Sciatic nerve (tissue), 2 donors: Measurements from ENCODE around the gene UNC5C. TPM values are rescaled to one million over a fixed set of nuclear protein-coding genes. Genes with fewer than 3 reads are reported as not detected.

Source experiments
- ATAC-seq: fragments of 200-7000 bp; cut with Tn5 transposase; one replicate; pipeline ENCODE4 v1.9.1; 2020; ENCODE audit warnings: mild to moderate bottlenecking, moderate library complexity
- DNase-seq: peaks from one replicate; pipeline ENCODE4 v3.0.0-alpha.2; 2020; ENCODE audit warnings: low spot score
- intact Hi-C: fragments of 100-400 bp; cut with DNase I; formaldehyde crosslinking; loops from one replicate; pipeline ENCODE4 v1.14.2; 2022
- total RNA-seq: library from RNA; stranded (reverse); fragmentation: NEBNext Ultra II Directional; extraction: Animal tissue kit (Norgen Biotek cat#: 25700); gene quantifications from one replicate; pipeline ENCODE4 v1.2.1, GENCODE V29; 2021
- donor health status: DM: no; HTN: no; CAD: no.
- donor health status: DM: no; HTN: no; CAD: no.

UNC5C gene
- total RNA-seq, 1 donor from 2014 or later: 4.5 TPM

DNA sequence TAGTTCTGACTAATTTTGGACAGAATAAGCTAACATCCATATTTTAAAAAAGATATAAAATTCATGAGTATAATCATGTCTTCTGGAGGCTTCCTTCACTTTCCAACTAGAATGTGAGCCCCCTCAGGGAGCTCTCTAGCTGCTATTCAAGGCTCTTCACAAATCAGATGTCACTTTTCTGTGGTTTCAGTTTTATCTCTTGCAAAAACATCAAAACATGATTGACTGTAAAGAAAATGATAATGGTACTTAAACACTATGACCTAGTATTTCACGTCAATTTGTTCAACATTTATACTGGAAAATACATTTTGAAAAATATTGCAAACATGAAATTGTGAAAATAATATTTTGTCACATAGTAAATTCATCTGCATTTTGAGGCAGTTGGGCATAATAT lies 234.2 kb downstream of the UNC5C start:
- intact Hi-C loops: no loop called here
- no peak for ATAC-seq
- DNase-seq: no peak

- no peak for DNase-seq
- intact Hi-C loops: no loop called here
- peak; percentile 78 for ATAC-seq
These were observed 243.9 kb downstream of the UNC5C start for GRCh38 chr4:95304898-95305297.

DNA sequence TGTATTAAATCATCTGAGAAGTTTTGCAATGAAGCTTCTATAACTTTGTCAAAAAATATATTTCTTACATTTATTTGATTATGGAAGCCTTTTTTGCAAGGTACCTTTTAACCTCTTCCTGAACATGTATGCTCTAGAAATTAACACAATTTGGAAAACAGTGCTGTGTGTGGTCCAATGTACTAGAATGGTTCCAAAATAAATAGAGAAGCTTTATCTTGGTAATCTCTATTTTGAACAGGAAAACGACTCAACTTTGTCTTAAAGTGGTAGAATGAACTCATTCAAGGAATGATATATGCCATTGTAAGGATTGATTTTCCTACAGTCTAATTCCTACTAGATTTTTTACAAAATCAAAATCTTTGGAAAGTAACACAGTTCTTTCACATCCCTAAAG lies 248.5 kb downstream of the UNC5C start:
- DNase-seq (no peak), ATAC-seq (no peak)
- intact Hi-C loops: no loop called here

DNA sequence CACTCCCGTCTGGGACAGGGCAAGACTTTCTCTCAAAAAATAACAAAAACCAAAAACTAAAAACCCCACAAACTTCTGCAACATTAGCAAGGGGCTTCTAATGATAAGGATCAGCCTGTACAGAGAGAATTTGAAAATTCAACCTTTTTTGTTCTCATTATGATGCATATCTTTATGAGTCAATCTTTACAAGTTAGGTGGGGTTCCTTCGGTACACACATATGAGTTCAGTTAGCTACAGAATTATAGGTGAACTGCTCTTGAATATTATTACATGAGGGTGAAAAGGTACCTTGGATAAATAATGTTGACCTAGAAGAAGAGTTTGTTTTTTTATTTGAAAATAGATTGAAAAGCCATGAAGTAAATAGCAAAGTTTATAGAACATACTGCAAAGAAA lies 252.7 kb downstream of the UNC5C start:
- intact Hi-C loops: no loop called here
- no peak for DNase-seq
- no peak for ATAC-seq

GRCh38 chr4:95295157-95295556 lies 253.6 kb downstream of the UNC5C start:
- DNase-seq: no peak
- ATAC-seq: no peak
- intact Hi-C loops: no loop called here

- DNase-seq: no peak
- no peak for ATAC-seq
- intact Hi-C loops: no loop called here
These were observed 254.5 kb downstream of the UNC5C start for GRCh38 chr4:95294321-95294720.

DNA sequence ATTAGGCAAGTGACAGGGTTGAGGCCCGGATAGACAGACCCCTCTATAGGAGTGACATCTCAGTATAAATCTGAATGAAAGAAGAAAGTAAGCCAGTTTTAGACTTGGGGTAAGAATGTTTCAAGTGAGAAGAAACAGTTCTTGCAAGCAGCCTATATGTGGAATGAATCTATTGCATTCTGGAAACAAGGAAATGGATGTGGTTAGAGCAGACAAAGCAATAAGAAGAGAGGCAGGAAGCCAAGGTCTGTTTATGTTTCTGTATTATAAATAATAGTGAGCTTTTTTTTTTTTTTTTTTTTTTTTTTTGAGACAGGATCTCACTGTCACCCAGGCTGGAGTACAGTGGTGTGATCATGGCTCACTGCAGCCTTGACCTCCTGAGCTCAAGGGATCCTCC lies 255.8 kb downstream of the UNC5C start:
- DNase-seq: no peak
- intact Hi-C loops: no loop called here
- no peak for ATAC-seq

DNA sequence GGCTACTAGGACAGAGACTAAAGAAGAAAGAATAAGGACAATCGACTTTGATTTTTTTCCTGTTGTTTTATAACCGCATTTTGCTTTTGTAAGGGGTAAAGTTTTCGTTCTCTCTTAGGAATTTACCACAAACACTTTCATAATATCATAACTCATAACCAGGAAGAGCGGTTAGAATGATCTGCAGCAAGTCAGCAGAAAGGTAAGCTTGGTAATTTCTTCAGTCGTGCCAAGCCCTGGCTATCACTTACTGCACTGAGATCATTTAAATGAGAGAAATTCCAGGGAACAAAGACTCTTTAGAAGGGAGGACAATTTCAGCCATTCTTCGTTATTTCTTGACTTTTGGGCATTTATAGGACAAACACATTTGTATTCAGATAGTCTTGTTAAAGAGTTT lies 258.1 kb downstream of the UNC5C start:
- DNase-seq (no peak), ATAC-seq (peak; percentile 42)
- intact Hi-C loops: no loop called here

DNA sequence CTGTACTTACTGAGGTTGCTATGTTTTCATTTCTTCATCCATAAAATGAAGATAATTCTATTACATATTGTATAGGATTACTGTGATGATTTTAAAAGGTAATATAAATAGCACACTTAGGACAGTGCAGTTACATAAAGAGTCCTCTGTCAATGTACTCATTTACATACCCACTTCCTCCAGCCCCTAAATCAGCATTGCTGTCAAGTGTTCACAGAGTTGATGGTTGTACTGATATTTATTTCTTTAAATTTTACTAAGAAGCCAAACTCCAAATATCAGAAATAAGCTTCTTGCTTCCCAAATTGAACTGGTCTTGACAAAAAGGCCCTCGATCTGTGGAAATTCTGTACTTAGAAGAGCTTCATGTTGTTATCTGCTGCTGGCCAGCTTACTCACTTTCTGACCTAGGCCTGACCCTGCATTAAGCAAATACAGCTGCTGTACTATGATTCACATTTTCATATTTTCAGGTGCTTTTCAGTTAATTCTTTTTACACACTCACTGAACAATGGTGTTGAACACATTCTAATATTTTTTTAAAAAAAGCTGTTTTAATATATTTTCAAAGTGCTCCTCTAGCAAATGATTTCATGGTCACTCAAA lies 259.6 kb downstream of the UNC5C start:
- intact Hi-C loops: no loop called here
- no peak for DNase-seq
- peak; percentile 64 for ATAC-seq

DNA sequence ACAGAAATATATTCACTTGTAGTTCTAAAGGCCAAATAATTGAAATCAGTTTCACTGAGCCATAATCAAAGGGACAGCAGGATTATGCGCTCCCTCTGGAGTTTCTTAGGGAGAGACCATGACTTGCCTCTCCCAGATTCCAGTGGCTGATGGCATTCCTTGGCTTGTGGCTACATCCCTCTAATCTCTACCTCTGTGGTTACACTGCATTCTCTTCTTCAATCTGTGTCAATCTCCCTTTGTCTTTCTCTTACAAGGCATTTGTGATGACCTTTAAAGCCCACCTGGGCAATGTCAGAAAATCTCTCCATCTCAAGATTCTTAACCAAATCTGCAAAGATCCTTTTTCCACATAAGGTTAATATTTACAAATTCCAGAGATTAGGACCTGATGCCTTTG lies 260.2 kb downstream of the UNC5C start:
- ATAC-seq (no peak), DNase-seq (no peak)
- intact Hi-C loops: no loop called here

GRCh38 chr4:95285797-95286196 lies 263.0 kb downstream of the UNC5C start:
- no peak for DNase-seq
- no peak for ATAC-seq
- intact Hi-C loops: no loop called here

GRCh38 chr4:95284655-95285054 lies 264.1 kb downstream of the UNC5C start:
- DNase-seq (no peak), ATAC-seq (no peak)
- intact Hi-C loops: no loop called here

DNA sequence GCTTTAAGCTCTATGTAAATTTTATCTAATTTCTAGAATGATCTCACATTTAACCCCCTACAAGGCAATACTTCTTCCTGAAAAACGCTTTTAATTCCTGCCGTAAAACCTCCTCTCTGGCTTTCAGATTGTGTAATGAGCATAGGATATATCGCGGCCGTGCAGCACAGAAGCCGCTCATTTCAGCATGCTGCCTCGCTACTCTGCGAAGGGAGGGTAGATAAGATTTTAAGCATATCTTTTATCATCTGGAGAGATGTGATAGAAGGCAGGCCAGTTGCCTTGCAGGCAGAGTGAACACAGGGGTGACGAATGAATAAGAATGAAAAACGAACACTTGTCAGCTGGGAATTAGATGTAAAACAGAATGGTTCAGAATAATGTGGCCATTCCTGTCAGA lies 265.5 kb downstream of the UNC5C start:
- intact Hi-C loops: no loop called here
- ATAC-seq: no peak
- no peak for DNase-seq

DNA sequence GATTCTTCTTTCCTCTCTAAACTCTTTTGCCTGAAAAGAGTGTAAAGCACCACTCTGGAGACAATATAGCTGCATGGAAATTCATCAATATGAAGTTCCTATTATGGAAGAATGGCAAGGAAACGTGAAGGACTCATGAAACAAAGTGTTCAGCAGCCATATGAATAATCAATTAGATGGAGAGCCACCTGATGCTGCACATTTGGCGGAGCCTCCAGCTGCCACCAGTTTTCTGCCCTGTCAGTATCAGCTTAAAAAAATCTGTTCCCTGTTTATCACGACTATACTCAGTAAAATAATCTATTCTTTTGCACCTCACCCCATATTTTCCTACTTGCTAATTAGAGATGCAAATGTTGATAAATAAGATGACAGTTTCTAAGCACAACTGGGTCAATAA lies 276.0 kb downstream of the UNC5C start:
- no peak for DNase-seq
- intact Hi-C loops: no loop called here
- ATAC-seq: no peak

GRCh38 chr4:95272036-95272435 lies 276.7 kb downstream of the UNC5C start:
- ATAC-seq: no peak

DNA sequence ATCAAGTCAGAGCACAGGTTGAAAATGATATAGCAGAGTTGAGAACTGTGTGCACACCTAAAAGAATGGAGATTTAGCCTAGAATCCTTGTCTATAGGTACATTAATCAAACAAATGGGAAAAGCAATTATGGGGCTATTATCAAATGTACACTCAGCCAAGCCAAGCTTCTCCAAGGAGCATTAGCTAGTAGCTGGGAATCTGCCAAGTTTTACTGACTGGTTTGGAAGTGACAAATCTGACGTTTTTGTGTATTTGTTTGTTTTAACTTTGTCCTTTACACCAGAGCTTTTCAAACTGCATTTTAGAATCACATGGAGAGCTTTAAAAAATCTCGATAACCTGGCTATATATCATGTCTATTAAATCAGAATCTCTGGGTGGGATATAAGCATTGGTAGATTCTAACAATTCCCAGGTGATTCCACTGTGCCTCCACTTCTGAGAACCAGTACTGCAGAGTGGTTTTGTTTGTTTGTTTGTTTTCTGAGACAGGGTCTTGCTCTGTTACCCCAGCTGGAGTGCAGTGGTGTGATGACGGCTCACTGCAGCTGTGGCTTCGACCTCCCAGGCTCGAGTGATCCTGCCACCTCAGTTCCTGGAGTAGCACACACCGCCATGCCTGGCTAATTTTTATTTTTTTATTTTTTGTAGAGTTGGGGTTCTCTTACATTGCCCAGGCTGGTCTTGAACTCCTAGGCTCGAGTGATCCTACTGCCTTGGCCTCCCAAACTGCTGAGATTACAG lies 279.8 kb downstream of the UNC5C start:
- DNase-seq (no peak), ATAC-seq (peak; percentile 78)
- intact Hi-C loops: no loop called here

More at GRCh38 chr4:95272036-95272435, 276.7 kb downstream of the UNC5C start:
- intact Hi-C loops: no loop called here
- no peak for DNase-seq

- no peak for DNase-seq
- no peak for ATAC-seq
- intact Hi-C loops: no loop called here
These were observed 281.7 kb downstream of the UNC5C start for GRCh38 chr4:95267081-95267480.

DNA sequence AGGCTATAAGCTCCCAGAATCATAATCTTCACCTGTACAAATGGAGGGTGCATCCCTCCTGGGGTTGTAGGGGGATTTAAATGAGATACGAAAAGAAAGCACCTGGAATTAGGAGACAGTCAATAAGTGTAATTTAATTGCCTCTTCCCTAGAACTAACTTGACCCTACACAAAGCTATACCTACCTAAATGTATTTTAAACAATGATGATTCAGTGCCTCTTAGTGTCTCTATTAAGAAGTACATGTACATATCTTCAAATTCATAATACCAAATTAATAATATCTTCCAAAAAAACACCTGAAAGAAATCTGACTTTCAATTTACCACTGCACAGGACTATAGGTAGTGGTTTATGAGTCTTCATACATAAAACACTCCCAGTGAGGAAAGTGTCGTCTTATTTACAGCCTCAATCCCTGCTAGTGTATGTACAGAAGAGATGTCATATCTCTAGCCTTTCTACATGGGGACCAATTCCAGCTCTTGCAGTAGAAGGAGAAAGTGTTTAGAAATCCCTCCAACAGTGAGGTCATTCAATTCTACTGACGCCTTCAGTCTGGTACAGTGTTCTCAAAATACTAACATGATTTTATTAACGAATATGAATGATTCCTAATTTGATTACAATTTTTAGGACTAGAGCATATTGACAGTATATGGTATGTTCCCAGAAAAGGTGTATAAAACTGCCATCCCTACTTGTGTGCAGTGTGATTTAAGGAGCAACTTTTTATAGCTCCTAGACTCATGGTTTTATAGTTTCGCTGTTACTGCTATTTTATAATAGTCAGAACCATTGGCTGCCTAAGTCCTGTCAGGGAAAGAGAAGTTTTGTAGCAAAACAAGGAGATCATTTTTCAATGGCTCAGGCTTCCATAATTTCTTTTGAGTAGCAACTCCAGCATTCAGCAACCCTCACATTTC lies 282.7 kb downstream of the UNC5C start:
- no peak for ATAC-seq
- DNase-seq: no peak
- intact Hi-C loops: no loop called here

- intact Hi-C loops: no loop called here
- DNase-seq (no peak), ATAC-seq (no peak)
These were observed 283.9 kb downstream of the UNC5C start for GRCh38 chr4:95264843-95265242.

GRCh38 chr4:95263960-95264359 lies 284.8 kb downstream of the UNC5C start:
- DNase-seq (no peak), ATAC-seq (no peak)
- intact Hi-C loops: no loop called here
